ENCODE data around the gene ELOB. TPM values are rescaled to one million over a fixed set of nuclear protein-coding genes. Genes with fewer than 3 reads are reported as not detected.

Gene ELOB
- total RNA-seq, 2 donors from 2014 or later: 264 to 272 TPM

- H3K36me3 ChIP-seq (ENCODE audit: control insufficient read depth, insufficient read depth, low read length): peaks cover 100% of the 10 kb centered on the region
- no peak overlapping the region for H3K27ac Mint-ChIP-seq
- 92 to 100% methylated on average over 6 to 10 of the region's 10 CpGs for WGBS, 2 experiments (ENCODE audit: insufficient coverage in 1 of 2, insufficient read length in 1 of 2)
- H3K4me1 ChIP-seq (ENCODE audit: control insufficient read depth, insufficient read depth, low read length): no peaks in the 10 kb centered on the region
- no peaks in the 10 kb centered on the region for H3K27me3 ChIP-seq (ENCODE audit: control insufficient read depth, insufficient read depth, low read length, poor library complexity, severe bottlenecking)
- H3K36me3 Mint-ChIP-seq (ENCODE audit: low read depth): peaks cover 100% of the 10 kb centered on the region
- no peak overlapping the region for H3K27ac ChIP-seq (ENCODE audit: low read depth, low read length)
- no peak for DNase-seq
- H3K4me1 Mint-ChIP-seq: no peaks in the 10 kb centered on the region
- no peak overlapping the region for H3K4me3 Mint-ChIP-seq
- H3K27me3 Mint-ChIP-seq (ENCODE audit: insufficient read depth): no peaks in the 10 kb centered on the region
- TF ChIP-seq CTCF (conservative IDR thresholded peaks at IDR 0.05): no peak
- H3K4me3 ChIP-seq (ENCODE audit: low read length): no peak overlapping the region
- peaks cover 23% of the 10 kb centered on the region for H3K9me3 Mint-ChIP-seq
- no peak overlapping the region for H3K9ac ChIP-seq (ENCODE audit: extremely low read depth, low read length, poor library complexity, severe bottlenecking)
- H3K9me3 ChIP-seq (ENCODE audit: control insufficient read depth, low read length): peaks cover 51% of the 10 kb centered on the region
Measured at GRCh38 chr16:2761472-2761871, 15.6 kb downstream of the ELOB start.

GRCh38 chr16:2757344-2757743, 19.7 kb downstream of the ELOB start:
- Histone ChIP-seq H3K4me3 (ENCODE audit: low read length) (no peak overlapping the region), H3K4me1 (ENCODE audit: control insufficient read depth, insufficient read depth, low read length) (no peaks in the 10 kb centered on the region), H3K36me3 (ENCODE audit: control insufficient read depth, insufficient read depth, low read length) (peaks cover 78% of the 10 kb centered on the region), H3K27ac (ENCODE audit: low read depth, low read length) (no peak overlapping the region), H3K27me3 (ENCODE audit: control insufficient read depth, insufficient read depth, low read length, poor library complexity, severe bottlenecking) (no peaks in the 10 kb centered on the region), H3K9me3 (ENCODE audit: control insufficient read depth, low read length) (peaks cover 23% of the 10 kb centered on the region), H3K9ac (ENCODE audit: extremely low read depth, low read length, poor library complexity, severe bottlenecking) (no peak overlapping the region)
- no peak overlapping the region for H3K4me3 Mint-ChIP-seq
- H3K27ac Mint-ChIP-seq: peak overlapping the region; percentile 64
- peaks cover 21% of the 10 kb centered on the region for H3K4me1 Mint-ChIP-seq
- 94 to 98% methylated on average over 9 to 11 of the region's 11 CpGs for WGBS, 2 experiments (ENCODE audit: insufficient coverage in 1 of 2, insufficient read length in 1 of 2)
- peaks cover 13% of the 10 kb centered on the region for H3K9me3 Mint-ChIP-seq
- H3K36me3 Mint-ChIP-seq (ENCODE audit: low read depth): peaks cover 83% of the 10 kb centered on the region
- TF ChIP-seq CTCF (conservative IDR thresholded peaks at IDR 0.05): no peak
- H3K27me3 Mint-ChIP-seq (ENCODE audit: insufficient read depth): no peaks in the 10 kb centered on the region
- DNase-seq: no peak

- H3K4me1 Mint-ChIP-seq: peaks cover 22% of the 10 kb centered on the region
- TF ChIP-seq CTCF (conservative IDR thresholded peaks at IDR 0.05): no peak
- H3K27ac ChIP-seq (ENCODE audit: low read depth, low read length): no peak overlapping the region
Measured at GRCh38 chr16:2756288-2757015, 20.6 kb downstream of the ELOB start.

More at GRCh38 chr16:2756288-2757015, 20.6 kb downstream of the ELOB start:
- Histone ChIP-seq H3K9ac (ENCODE audit: extremely low read depth, low read length, poor library complexity, severe bottlenecking) (no peak overlapping the region), H3K9me3 (ENCODE audit: control insufficient read depth, low read length) (peaks cover 14% of the 10 kb centered on the region), H3K4me1 (ENCODE audit: control insufficient read depth, insufficient read depth, low read length) (no peaks in the 10 kb centered on the region), H3K36me3 (ENCODE audit: control insufficient read depth, insufficient read depth, low read length) (peaks cover 69% of the 10 kb centered on the region), H3K4me3 (ENCODE audit: low read length) (no peak overlapping the region), H3K27me3 (ENCODE audit: control insufficient read depth, insufficient read depth, low read length, poor library complexity, severe bottlenecking) (no peaks in the 10 kb centered on the region)
- no peak overlapping the region for H3K4me3 Mint-ChIP-seq
- H3K36me3 Mint-ChIP-seq (ENCODE audit: low read depth): peaks cover 75% of the 10 kb centered on the region
- whole genome bisulfite sequencing, 2 experiments (ENCODE audit: insufficient coverage in 1 of 2, insufficient read length in 1 of 2): 94 to 96% methylated on average over 28 to 30 of the region's 30 CpGs
- H3K9me3 Mint-ChIP-seq: peaks cover 4% of the 10 kb centered on the region
- H3K27me3 Mint-ChIP-seq (ENCODE audit: insufficient read depth): no peaks in the 10 kb centered on the region
- peak overlapping the region; percentile 64 for H3K27ac Mint-ChIP-seq
- no peak for DNase-seq

All from endodermal cell (in vitro differentiated cells).